ENCODE measurements around the gene TBX1.
"Not testable (repeated sequence)": the region's sequence is repeated elsewhere in the genome, so short reads cannot be mapped to it uniquely, and the experiment has no call there.

Gene TBX1

DNA sequence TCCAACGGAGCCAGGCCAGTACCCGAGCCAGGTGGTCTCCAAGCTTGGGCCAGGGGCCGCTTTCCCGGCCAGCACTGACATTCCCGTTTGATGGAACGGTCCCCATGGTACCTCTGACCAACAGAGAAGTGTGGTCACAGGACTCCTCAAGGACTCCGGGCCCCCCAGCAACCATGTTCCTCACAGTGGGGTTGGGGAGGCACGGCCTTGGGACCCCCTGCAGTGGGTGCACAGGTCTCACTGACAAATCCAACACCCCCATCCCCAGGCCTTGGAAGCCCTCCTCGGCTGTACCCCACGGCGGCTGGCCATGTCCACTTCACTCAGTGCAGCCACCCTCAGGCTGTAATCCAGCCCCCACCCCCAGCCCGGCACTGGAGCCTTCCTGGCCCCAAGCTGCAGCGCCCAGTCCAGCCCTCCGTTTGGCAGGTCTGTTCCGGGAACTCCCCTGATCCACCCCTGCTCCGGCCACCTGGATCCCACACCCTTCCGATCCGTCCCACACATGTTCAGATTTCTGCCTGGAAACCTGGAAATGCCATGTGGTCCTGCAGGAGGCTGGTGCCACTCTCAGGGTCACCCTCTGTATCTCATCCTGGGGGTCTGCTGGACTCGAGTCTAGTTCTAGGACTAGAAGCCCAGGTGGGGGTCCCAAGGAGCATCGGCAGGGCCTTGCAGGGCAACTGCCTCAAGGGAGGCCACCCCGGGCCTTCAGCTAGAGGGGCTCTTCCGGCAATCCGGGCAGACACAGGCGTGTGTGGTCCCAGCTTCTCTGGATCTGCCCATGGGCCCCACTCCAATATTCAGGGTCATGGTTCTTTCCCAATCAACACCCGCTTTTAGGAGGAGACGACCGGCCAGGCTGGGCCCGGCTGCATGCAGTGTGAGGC lies 26.6 kb downstream of the TBX1 start:
- no peak for DNase-seq

DNA sequence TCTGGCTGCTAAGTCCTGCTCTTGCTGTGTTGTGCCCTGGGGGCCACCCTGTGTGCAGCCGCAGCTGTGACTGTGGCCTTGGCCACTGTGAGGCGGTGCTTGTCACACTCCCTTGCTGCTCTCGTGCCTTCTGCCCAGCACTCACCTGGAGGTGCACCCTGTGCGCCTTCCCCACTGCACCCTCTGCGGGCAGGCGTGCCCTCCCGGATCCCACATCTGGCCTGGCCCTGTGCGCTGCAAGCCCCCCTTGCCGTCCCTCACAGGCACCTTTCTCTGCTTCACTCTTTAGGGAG lies 27.2 kb downstream of the TBX1 start:
- no peak for DNase-seq

DNA sequence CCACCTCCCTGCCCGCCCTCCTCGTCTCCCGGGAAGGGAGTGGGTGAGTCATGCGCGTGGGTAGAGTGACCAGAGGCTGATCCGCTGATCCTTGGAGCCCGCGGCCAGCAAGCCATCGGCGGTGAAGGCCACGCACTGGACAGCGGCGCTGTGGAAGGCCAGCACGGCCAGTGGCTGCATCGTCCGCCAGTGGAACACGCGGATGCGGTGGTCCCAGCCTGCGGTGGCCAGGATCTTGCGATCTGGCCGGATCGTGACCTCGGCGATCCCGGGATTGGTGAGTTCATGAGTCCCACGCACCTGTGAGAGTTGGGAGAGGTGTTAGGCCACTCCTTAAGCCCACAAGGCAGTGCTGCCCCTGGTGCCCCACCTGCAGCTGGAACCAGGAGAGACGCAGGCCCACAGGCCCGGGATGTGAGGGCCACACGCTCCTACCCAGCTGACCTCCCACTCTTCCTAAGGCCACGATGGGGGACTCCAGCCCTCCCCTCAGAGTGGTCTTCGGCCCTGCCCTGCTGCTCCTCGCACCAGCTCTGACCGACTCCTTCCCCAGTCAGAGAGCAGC lies 28.2 kb downstream of the TBX1 start:
- no peak for DNase-seq

DNA sequence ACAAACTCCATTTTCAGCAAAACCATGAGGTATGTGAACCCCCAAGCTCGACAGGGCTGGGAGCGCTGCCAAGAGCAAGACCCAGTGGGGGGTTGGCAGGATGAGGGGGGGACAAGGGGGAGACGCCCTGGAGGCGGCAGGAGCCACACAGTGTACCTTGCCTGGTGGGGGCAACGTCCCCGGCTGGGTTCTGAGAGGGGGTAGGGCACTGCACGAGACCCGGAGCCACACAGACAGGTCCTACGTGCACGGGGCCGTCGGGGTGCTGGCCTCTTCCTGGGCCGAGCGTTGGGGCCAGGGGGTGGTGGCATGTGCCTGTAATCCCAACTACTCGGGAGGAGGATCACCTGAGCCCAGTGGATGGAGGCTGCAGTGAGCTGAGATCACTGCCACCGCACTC lies 28.8 kb downstream of the TBX1 start:
- DNase-seq = no peak

DNA sequence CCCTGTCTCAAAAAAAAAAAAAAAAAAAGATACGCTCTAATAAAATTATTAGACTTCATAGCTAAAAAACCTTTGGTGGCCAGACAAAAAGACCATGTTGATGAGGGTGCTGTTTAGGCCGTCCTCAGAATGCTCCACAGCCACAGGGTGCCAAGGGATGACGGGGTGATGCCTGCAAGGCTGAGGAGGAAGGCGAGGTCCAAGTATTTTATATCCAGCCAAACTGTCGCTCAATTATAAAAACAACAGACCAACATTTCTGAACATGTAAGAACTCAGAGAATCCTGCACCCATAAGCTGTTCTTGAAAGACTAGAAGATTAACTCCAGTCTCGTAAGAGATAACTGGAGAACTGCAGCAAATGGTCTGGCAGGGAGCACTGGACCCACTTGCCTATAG lies 29.2 kb downstream of the TBX1 start:
- no peak for DNase-seq

DNA sequence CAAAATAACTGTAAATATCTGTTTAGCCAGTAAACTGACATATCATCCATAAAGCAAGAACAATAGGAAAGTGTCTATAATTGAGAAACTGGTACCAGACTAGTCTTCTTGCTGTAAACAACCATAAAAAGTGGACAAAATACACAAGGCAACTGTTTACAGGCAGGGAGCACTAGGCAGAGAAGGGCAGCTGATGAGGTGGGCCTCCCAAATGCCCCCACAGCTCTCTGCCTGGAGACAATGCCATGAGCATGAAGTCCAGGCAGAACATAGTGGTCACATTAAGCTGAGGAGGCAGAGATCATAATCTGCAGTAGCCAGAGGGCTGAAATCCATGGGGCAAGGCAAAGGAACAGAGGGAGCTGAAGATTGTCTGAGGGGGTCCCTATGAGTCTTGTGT lies 30.7 kb downstream of the TBX1 start:
- no peak for DNase-seq

DNA sequence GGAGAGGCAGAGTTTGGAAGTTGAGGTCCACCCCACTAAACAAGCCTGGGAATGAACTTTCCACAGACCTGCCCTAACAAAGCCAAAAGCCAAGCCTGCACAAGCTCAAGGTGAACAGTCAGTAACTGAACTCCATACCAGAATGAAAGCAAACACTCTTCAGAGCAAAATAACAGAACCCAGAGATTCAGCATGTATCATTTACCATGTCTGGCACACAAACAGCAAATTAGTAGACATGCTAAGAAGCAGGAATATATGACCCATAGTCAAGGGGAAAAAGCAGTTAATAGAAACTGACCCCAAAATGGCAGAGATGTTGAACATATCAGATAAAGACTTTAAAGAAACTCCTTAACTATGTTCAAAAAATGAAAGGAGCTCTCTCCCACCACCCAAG lies 31.3 kb downstream of the TBX1 start:
- DNase-seq = no peak

DNA sequence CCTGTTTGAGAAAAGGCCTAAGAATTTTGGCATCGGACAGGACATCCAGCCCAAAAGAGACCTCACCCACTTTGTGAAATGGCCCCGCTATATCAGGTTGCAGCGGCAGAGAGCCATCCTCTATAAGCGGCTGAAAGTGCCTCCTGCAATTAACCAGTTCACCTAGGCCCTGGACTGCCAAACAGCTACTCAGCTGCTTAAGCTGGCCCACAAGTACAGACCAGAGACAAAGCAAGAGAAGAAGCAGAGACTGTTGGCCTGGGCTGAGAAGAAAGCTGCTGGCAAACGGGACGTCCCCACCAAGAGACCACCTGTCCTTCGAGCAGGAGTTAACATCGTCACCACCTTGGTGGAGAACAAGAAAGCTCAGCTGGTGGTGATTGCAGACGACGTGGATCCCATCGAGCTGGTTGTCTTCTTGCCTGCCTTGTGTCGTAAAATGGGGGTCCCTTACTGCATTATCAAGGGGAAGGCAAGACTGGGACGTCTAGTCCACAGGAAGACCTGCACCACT lies 31.9 kb downstream of the TBX1 start:
- DNase-seq = not testable (repeated sequence)

DNA sequence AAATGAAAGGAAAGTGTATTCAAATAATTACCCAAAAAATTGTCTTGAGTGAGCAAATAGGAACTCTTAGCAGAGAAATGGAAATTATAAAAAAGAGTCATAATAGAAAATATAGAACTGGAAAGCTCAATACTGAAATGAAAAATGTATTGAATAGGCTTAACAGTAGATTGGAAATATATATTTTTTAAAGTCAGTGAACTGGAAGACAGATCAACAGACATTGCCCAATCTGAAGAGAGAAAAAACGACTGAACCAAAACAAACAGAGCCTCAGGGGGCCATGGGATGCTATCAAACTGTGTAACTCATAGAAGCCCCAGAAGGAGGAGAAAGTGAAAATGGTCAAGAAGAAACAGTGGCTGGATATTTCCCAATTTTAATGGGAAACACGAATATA lies 32.6 kb downstream of the TBX1 start:
- DNase-seq = no peak

DNA sequence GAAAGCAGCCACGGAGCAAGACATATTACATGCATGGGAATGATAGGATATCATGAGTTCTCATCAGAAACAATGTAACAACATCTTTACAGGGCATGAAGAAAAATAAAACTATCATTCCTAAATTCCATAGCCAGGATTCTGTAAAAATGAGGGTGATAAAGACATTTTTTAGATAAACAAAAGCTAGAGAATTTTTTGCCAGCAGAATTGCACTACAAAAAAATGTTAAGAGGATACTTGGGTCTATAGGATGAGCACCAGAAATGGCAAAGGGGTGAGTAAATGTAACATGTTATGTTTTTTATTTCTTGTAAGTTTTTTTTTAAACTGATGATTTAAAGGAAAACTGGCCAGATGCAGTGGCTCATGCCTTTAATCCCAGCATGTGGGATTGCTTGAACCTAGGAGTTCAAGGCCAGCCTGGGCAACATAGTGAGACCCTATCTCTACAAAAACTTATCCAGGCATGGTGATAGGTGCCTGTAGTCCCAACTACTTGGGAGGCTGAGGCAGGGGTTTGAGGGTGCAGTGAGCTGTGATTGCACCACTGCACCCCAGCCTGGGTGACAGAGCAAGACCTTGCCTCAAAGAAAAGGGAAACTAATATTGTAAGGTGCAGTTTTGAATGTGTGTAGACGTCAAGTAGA lies 33.2 kb downstream of the TBX1 start:
- DNase-seq = no peak

DNA sequence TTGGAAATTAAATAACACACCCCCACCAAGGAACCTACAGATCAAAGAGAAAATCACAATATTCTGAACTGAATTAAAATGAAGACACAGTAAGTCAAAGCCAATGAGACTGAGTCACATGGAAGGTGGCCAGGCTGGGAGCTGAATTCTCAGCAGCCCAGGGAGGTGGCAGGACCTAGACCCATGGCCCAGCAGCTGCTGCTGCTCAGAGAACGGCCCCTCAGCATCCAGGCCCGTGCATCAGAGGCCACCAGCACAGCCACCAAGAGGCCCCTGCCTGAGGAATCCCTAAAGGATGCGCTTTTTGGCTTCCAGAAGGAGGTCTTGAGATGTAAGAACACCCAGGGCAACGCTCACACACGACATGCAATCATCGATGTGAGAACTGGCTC lies 35.0 kb downstream of the TBX1 start:
- DNase-seq = no peak

DNA sequence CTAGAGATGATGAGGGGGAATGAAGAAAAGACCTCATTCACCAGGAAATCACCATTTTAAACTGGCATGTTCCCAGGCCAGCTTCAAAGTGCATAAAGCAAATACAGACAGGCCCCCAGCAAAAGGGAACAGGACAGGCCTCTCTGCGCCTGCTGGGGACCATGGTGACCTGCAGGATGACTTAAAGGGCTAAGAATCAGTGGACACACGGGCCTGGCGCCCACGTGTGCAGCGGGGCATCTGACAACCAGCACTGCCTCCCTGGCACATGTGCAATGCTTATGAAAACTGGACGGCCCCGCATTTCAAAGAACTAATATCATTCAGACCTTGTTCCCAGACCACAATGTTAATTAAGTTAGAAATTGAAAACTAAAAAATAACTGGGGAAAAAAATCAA lies 35.6 kb downstream of the TBX1 start:
- no peak for DNase-seq

DNA sequence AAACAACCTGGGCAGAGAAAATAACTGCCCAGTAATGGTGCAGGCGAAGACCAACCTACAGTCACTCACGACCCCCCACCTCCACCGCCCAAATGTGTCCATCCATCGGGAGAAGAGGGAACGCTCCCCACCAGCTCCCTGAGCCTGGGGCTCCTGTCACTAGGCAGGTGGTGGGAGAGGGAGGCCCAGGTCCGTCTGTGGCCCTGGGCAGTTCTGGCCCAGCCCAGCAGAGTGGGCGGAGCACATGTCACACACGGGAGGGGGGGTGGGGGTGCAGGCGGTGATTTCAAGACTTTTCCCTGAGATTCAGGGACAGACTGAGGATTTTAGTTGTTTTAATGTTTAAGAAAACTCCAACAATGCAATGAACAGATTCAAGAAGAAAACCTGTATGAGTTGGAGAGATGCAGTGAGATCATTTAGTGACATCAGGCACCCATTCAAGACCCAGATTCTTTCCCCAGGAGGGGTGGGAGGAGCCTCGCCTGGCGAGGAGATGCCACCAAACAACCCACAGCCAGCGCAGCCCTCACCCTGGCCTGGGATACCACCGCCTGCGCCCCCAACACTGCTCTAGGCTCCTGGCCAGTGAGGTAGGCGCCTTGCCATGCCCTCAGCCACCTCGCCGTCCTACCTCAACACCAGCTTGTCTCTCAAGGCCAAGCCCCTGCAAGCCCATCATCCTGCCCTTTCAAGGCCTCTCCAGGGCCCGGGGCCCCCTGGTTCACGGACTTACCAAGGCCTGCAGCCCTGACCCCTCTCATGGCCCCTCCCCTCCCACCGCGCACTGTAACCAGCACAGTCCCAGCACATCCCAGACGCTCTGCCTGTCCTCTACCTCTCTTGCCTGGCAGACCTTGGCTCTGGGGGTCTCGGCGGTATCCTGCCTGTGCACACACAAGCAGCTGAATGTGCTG lies 36.8 kb downstream of the TBX1 start:
- DNase-seq = no peak

DNA sequence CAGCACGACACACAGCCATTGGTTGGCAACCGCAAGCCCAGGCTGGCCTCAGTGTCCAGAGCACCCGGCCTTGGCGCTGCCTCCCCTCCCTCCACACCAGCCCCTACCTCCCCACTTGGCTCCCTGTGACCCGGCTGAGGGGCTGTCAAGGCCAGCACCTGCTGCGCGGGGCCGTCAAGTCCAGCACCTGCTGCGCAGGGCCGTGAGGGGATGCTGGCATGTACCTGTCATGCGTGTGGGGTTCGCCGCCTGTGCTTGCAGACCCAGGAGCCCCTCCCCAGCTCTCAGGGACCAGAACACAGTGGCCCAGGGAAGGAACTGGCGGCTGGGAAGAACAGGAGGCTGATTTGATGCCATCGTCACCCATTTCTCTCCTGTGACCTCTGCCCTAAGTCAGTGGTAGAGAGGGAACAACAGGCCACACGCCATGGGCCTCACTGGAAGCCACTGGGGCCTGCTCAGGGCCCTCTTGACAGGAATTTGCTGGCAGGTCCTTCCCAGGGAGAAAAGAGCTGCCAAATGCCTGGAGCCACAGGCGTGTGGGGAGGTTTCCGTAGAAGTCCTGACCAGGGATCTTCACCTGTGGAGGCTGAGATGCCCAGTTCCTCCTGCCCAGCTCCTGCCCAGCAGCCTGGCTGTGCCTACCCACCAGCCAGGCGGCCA lies 37.6 kb downstream of the TBX1 start:
- no peak for DNase-seq

DNA sequence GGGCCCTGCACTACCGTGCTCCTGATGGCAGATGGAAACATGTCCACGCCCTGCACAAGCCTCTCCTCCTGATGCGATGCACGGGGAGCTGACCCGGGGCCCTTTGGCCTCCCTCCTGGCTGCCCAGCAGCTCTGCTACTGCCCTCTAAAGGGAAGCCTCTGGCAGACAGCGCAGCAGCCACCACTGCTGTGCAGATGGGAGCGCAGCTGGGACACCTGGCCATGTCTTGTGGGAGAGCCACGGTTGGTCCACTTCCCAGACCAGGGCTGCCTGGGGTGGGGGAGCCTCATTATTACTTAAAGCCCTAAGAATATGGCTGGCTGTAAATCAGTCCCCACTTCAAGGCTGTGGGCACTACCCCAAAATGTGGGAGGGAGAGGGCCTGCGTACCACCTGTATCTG lies 38.3 kb downstream of the TBX1 start:
- DNase-seq = no peak

DNA sequence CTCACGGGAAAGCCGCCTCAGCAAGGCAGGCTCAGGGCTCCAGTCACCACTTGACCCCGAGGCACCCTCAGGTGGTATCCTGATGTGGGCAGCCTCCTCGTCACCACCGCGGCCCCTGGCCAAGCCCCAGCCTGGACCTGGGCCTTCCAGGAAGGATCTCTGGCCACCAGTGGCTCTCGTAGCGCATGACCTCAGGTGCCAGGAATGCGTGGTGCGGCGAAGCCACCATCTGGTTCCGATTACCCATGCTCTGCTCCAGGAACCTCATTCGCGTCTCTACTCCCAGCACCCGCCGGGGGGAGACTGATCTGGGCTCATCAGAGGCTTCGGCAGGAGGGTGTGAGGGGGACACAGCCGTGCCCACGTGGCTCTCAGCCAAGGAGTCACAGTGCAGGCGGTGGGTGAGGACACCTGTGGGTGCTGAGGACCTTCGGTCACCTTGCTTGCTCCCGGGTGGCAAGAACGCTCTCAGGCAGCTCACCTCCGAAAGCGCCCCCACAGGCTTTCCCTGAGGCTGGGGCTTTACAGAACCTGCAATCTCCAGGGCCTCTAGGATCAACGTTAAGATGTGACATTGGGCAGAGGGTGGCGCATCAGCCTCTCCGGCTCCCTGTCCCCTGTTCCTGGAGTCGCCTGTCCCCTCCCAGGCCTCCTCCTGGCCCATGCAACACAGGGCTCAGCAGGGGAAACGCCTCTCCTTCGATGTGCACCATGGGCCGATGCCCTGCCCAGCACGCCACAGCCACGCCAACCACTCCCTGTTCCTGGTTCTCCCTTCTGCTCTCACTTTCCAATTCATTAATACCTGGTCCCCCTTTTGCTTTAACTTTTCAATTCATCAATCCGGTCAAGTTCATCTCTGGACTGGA lies 39.0 kb downstream of the TBX1 start:
- no peak for DNase-seq

DNA sequence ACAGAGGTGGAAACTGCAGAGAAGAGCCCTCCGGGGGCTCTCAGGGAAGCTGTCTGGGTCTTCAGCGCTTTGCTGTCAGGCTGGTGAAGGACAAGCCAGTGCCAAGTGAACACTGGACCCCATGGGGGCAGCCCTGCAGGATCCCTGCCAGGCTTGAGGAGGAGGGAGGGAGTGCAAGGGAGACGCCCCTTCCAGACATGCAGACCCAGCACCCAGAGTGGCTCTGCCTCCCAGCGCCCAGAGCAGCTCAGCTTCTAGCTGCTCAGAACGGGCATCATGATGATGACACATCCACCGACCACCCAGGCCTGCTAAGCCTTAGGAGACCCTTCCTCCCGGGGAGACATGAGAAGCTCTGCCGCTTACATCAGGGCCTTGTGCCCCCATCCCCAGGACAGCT lies 39.7 kb downstream of the TBX1 start:
- no peak for DNase-seq

DNA sequence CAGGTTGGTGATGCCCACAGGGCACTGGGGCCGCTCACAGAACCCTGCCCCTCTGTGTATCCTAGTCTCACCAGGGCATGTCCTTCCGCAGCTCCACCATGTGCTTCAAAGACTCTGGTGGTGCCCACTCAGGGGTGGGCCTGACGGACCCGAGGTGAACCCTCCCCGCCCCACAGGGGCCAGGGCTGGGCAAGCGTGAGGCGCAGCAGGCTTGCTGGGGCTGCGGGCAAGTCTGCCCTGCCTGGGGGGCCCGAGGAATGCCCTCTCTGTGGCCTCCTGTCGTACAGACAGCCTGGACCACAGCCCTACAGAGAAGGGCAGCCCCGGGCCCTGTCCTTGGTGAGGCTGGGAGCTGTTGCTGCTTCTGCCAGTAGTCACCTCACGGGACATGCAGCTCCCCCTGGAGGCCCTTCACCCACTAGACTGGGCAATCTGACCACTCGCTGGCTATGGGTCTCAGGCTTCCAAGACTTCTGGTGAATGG lies 40.2 kb downstream of the TBX1 start:
- no peak for DNase-seq

DNA sequence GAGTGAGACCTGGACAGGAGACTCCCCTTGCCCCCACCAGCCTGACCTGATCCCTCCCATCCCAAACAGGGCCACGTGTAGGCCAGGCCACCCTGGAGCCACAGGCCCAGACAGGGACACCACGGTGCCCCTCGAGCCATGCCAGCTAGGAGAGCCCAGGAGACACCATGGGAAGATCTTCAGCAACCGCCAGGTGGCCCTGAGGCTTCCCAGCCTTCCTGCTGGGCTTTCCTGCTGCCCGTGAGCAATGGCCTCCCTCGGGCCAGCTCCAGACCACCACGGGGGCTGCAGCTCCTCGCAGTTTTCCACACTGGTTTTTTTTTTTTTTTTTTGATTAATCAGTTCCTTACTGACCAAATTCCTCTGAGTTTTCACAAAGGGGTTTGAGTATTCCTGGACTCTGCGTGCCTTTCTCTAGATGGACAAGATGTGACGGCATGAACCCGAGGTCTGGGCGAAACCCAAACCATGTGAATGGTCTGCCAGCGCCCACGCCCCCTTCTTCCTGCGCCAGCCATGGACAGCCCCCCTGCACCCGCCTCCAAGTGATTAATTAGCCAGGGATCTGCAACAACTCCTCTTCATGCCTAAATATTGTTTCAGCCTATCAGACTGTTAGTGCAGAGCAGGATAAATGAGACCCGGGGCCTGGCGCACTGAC lies 40.9 kb downstream of the TBX1 start:
- no peak for DNase-seq

DNA sequence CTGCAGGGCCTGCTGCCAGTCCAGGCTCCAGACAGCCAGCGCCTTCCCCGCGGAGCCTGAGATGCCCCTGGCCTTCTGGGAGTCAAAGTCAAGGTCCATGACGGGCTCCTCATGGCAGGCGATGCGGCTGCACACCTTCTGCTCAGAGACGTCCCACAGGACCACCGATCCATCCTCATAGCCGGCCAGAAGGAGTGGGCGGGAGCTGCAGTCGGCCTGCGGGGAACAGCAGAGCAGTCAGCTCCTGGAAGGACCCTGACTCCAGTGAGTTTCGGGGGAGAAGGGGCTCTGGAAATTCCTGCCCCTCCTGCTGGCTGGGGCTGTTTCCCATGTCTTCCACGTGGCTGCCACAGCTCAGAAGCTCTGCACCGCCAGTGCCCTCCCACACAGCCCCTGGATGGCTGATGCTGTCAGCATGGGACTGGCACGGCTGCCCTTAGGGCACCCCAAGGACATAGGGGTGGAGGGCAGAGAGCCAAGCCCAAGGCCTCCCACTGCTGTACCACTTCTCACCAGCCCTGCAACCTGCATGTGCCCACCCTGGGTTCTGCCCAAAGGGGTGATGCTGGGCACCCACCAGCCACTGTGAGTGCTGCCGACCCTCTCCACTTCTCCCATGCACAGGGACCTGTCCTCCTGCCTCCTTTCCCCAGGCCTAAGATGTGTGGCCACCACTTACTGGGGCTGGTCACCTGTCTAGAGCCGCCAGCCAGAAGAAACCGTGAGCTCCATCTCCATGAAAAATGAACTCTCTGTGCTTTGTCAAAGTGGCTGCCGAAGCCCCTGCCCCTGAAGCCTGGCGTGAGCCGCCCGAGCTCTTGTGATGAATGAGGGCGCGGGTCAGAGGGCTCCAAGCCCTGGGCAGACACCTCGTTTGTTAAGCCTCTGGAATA lies 41.7 kb downstream of the TBX1 start:
- no peak for DNase-seq
